ENCODE results near the gene PTPRM.

- TF ChIP-seq CTCF (IDR thresholded peaks at IDR 0.05) (no peak), POLR2A (IDR thresholded peaks at IDR 0.05) (no peak), EP300 (IDR thresholded peaks at IDR 0.05) (no peak)
Measured at GRCh38 chr18:7729868-7730267, 162.8 kb downstream of the PTPRM start.

Measured in sigmoid colon (tissue), 4 donors.